Ecto neural progenitor cell (in vitro differentiated cells): Measurements from ENCODE around the gene ARHGAP4.

Experiments
- DNase-seq: peaks from one replicate; pipeline ENCODE4 v3.0.0-alpha.2; 2018; ENCODE audit warnings: low spot score

ARHGAP4 gene

DNA sequence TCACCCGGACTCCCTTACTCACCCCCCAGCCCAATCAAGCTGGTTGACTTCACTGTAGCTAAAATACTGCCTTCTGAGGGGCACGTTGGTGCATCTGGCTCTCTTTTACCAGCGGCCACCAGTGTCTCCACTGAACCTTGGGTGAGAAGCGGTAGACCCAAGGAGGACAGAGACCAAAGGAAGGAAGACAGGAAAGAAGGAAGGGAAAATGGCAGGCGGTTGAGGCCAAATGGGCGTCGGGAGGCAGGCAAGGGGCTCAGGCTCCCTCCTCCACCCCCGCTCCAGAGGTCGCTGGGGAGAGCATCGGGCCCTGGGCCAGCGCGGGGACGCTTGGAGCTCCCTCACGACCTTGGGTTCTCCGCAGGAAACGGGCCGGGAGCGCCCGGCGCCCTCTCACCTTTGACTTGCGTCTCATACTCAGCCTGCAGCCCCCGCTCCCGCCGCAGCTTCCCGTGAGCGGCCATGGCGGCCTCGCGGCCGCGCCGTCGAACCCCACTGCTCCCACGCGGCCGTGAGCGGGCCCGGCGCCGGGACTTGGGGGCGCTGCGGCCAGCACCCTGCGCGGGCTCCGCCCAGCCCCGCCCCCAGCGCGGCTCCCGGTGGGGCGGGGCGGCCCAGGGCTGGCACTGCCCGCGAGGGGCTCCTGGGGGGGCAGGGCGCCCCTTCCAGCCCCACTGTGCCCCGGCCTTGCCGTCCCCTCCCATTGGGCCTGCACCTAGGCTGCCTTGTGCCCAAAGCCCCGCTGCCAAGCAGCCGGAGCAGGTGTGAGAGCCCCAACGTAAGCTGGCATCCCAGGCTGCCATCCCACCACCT is at the start of gene ARHGAP4:
Gene ARHGAP4, minus strand, starts transcription at position 526 of the 813 bp plus-strand sequence. Its CDS starts 62 bp downstream, at position 464.
- no peak for DNase-seq

DNA sequence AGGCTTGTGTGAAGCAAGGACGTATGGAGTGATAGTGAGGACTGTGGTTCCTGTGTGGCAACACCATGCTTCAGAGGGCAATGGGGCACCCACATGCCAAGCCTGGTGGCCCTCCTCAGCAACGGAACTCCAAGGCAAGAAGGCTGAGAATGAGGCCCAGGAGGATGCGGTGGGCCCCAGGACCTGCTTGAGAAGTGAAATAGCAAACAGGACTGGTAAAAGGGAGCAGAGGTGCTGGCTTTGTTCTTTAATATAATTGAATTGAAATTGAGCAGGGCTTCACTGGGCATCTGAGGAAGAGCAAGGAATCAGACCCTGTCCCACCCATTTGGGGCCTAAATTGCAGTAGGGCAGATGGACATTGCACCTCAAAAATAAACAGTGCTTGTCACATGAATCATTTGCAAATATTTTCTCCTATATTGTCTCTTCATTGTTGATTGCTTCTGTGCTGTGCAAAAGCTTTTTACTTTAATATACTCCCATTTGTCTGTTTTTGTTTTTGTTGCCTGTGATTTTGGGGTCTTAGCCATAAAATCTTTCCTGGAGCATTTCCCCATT is 48.7 kb upstream of the ARHGAP4 start:
- DNase-seq: no peak

DNA sequence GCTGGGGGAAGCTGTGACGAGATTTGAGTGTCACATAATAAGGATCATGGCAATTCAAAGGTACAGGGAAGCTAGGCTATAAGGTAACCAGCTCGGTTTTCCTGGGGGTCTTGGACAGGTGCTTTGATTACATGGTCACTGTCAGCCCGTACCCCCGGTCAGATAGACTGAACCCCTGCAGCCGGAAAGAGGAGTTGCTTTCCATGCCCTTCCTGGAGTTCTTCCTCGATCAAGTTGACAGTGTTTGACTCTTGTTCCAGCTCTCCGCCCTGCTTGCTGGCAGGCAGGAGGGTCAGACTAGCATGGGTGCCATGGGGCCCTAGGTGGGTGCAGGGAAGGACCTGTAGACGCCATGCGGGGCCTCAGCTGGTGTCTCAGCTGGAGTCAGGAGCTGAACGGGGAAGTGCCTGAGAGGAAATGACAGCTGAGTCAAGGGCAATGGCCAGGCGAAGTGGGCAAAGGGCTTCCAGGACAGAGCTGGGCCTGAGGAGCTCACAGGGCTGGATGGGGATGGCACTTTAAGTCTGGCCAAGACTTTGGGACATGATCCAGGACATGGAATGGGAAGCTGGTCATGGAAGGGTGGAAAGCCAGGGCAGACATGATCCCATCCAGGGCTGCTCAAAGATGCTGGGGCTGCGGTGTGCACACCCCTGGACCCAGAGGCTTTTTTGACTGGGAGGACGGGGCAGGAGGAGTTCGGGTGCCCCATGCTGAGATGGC is 48.1 kb upstream of the ARHGAP4 start:
- DNase-seq: no peak

DNA sequence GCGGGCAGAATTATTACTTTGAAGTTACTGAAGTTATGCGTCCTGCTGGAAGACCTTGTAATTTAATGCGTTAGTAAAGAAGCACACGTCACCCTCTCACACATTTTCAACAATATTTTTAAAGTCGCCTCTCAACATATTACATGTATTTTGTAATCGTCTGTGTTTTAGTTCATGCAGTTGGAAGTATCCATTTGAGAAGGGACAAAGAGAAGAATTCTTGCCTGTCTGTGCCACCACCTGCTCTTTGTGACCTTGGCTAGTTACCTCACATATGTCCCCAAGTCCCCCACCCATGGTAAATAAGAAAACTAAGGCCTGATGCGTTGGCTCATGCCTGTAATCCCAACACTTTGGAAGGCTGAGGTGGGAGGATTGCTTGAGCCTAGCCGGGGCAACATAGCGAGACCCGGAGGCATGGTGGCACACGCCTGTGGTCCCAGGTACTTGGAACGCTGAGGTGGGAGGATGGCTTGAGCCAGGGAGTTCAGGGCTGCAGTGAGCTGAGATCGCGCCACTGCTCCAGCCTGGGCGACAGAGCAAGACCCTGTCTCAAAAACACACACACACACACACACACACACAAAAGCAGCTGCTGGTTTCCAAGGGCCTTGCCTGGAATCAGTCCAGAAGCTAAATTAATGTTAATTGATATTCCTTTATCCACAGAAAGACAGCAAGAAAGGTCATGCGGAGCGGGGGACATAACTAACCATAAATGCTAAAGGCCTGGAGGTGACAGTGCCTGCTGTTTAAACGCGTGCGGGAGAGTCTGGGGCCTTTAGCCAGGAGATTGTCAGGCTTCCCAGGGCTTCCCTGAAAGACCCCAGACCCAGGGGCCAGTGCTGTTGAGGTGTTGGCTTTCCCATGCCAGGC is 47.3 kb upstream of the ARHGAP4 start:
- DNase-seq: no peak

DNA sequence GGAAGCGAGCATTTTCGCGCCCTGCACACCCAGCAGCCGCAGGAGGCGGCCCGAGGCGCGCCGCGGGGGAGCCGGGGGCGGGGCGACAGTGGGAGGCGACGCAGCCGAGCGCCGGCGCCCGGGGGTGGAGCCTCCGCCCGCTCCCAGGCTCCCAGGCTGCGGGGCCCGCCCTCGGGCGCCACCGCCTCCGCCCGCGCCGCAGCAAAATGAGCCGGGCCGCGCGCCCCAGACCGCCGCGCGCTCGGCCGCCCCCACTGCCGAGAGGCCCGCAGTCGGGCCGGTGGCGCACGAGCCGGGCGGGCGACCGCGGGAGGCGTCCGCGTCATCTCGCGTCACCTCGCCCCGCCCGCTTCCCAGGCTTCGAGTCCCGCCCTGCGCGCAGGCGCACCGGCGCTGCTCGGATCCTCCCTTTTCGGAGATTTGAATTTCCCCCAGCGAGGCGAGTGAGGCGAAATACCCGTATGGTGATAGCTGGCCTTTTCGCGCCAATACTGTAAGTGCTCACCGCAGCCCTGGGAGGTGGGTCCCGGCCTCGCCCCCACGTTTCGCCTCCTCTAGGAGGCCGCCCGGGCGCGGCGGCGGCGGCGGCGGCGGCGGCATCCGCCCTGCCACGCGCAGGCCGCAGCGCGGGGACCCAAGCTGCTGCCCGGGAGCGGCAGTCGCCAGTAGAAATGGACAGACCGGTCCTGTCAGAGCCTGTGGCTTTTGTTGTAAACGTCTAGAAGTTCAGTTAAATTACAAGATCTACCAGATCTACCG is 46.5 kb upstream of the ARHGAP4 start, which contains the start of gene TMEM187:
Gene TMEM187, plus strand, starts transcription at position 387 of the 759 bp plus-strand sequence. CDS start 9,309 bp downstream, outside the sequence.
- peak; percentile 88 for DNase-seq

DNA sequence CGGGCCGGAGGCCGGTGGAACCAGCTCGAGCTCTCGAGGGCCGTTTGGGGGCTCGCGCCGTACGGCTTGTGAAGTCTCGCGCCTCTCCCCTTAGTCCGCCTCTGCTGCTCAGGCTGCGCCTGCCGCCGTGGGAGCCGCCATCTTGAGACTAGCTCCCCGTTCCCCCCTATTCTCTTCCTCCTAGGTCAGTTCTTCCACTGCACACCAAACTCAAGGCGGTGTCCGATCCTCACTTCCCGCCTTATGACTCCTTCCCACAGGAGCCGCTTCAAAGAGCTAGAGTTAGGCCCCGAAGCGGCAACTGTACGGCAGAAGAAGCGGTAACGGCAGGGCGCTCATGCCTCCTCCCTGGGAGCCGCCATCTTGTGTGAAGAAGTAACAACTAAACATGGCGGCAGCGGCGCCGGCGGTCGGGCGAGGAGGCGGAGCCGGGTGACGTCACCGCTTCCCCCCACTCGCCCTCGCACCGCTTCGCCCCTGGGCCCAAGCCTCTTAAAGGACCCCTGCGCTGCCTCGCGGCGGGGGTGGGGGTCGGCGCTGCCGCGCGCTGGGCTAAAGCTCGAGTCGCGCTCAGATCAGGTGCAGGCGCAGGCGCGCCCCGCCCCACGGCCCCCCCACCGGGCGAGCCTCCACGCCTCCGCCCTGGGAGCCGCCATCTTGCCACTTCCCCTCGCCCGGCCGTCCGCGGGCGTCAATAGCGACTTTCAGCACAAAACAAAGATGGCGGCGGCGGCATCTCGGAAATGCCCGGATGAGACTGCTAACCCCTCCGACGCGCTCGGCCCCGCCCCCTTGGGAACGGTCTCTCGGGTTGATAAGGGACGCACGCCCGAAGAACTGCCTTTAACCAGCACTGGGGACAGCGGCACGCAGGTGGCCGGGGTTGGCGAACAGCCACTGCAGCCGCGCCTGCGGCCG is 45.6 kb upstream of the ARHGAP4 start, which contains the start of gene HCFC1:
Gene HCFC1, minus strand, starts transcription at position 369 of the 918 bp plus-strand sequence. CDS start 978 bp downstream, outside the sequence.
- DNase-seq: peak; percentile 92

DNA sequence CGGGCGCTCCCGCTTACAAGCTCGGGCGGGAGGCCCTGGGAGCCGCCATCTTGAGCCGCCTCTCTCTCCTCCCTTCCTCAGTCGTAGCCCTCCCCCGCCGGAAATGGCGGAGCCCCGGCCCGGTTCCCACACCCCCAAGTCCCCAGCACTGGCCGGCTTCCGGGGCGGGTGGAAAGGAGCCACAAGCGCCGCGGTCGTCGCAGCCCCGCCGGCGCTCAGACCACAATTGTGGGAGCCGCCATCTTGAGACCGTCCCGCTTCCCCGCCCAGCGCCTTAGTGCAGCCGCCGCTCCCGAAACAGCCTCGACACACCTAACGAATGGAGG is 45.0 kb upstream of the ARHGAP4 start:
- DNase-seq: peak; percentile 82

DNA sequence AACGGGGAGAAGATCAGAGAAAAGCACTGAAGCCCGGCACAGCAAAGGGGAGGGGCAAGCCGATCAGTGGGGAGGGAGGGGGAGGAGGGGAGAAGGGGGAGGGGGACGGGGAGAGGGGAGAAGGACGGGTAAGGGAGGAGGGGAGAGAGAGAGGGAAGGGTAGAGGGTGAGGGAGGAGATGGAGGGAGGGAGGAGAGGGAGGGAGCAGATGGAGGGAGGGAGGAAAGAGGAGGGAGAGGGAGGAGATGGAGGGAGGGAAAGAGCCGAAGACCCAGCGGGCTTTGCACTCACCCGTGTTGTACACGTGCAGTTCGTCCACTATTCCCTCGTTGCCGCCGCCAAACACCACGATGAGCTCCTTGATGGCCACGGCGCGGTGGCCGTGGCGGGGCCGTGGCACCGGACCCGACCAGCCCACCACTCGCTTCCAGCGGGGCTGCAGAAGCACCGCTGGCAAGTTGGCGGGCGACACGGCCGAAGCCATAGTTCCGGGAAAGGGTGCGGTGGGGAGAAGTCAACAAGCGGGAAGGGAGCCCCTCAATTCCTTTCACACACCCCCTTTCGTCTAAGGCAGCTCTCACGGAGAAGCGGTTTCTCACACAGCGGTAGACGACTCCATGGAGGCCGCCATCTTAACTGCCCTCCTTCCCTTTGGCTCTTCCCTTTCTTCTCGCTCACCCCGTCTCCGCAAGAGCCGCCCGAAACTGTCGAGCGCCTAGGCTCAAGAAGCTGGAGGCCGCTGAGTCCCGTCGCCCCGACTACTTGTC is 44.5 kb upstream of the ARHGAP4 start:
- peak; percentile 71 for DNase-seq

DNA sequence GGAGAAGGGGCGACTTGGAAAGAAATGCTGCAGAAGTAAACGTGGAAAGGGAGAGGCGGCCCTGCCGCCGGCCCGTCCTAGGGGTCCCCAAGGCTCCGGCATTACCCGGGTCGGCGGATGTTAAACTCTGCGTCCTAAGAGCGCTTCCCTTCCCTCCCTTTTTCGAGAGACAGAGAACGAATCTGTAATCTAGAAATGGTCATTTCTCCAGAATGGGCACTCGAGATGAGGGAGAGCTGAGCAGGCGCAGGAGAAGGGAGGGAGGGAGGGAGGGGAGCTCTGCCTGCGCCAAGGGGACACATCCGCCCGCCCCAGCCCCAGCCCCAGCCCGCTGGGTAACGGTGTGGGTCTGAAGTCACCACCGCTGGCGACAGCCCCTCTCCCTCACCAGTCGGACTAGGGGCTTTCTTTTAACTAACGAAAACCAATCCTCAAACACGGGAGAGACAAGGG is 43.9 kb upstream of the ARHGAP4 start:
- no peak for DNase-seq

DNA sequence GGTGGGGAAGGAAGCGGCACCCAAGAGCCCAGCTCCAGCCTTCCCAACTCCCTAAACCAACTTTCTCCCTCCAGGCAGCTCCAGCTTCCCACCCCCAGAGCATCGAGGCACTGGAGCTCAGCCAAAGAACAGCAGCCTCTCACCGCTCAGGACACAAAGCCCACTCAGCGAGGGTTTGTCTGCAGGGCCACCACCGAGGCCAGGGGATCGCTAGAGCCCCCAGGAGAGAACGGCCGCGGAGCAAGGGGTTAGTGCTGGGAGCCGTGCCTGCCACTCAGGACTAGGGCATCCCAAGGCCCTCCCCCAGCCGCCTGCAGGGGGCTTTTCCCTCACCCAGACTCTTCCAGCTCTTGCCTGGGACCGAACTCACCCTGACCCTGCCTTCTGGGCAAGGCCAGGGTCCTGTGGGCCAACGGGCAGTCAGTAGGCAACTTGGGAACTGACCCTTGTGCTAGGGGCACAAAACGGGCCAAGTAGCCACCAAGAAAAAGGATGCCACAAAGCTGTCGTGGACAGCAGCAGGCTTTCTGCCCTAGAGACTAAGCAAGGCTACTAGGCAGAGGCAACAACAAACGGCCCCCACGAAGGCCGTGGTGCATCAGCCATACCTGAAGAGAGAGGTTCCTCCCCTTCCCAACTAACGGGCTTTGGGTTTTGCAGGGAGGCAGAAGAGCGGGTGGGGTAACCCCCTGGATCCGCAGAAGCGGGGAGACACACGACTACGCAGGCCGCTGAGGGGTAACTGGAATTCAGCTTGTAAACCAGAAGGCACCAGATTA is 43.2 kb upstream of the ARHGAP4 start:
- no peak for DNase-seq

DNA sequence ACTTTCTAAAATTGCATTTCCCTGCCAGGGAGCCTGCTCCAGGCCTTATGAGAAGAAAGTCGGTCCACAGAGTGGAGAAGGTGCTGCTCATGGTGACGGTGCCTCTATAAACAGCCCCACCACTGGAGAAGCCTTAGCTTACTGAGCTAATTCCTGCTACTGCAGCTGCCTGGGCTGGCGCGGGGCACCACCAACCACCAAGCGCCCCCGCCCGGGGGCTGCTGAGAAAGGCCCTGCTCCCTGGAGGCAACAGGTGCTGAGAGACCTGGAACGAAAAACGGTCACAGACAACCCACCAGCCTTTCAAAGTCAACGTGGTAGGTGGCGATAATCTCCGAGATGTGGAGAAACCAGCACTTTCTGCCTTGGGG is 42.7 kb upstream of the ARHGAP4 start:
- DNase-seq: no peak

DNA sequence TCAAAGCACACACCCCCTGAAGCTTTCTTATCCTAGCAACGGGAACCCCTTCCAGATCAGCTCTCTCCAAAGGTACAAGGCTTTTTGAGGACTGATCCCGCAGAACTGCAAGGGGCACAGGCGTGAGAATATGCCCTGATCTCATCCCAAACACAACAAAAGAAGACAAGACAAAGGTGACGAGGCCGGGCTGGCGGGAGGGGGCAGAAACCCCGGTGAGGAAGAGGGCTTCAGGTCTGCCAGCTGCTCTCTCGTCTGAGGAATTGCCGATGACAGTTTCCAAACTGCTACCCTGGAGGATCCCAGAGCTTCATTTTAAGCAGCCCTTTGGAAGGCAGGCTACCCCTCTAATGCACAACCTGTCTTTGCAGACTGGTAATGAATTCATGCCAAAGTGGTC is 42.2 kb upstream of the ARHGAP4 start:
- no peak for DNase-seq

DNA sequence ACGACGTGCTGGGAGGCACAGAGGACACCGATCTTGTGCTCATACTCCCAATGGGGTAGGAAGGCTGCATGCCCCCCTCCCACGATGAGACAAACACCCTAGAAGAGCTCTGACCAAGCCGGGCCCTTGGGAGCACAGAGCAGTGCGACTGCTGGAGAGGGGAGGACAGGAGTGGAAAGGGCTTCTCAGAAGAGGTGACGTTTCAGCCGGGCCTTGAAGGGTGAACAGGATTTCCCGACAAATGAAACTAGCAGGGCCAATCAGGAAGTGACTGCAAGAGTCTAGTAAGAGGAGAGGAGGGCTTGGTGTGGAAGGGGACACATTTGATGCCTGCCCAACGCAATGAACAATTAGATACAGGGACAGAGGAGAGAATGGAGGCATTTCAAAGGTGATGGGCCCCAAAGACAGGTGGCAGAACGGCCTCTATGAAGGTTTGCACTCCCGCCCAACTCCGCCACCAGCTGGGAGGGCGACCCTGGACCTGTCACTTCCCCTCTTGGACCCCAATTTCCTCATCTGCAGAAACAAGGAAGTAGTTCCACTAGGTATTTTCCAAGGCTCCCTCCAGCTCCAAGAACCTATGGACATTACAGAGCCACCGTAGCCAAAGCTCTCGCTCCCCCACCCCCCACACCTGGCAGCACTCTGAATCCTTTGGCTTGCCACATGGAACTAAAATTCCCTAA is 41.6 kb upstream of the ARHGAP4 start:
- no peak for DNase-seq

DNA sequence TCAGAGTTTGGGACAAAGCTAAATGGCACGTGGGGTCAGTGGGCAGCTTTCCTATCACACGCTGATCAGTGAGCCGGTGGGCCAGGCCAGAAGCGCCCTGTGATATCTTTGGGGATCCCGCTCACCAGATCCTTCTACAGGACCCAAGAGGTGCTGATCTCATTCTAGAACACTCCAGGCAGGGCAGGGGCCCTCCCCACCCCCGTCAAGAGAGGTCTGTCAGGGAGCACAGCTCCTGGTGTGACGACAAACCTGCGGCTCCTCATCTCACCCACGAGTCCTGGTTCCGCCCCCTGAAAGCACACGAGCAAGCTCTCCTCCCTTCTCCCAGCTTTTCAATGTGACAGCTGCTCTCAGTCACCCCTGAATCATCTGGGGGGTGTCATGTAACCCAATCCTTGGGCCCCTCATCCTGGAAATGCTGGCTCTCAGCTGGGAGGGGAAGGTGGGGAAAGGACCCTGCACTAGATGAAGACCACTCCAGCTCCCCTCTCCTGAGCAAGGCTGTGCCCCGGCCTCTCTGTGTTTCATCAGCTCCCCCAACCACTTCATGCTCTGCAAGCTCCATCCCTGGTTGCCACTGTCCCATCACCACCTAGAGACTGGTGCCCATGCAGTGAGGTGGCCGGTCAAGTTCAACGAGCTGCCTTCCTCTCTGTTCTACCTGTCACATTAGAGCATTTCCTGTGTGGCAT is 40.9 kb upstream of the ARHGAP4 start:
- DNase-seq: no peak

DNA sequence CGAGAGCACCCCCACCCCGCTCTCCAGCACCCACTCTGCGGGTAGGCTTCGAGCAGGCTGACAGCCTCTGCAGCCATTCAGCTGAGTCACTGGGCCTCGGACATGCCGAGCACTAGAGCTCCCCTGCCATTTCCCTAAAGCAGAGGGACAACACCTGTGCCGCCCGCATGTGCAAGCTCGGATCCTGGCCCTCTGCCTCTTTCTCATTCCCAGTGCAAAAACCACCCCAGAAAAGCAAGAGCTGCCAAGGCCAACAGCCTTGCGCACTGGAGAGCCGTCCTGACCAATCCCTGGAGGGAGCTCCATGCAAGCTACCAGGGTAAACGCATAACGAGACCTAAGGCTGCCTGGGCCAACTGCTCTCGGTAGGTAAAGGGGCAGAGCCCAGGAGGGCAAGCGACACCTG is 40.2 kb upstream of the ARHGAP4 start:
- no peak for DNase-seq

DNA sequence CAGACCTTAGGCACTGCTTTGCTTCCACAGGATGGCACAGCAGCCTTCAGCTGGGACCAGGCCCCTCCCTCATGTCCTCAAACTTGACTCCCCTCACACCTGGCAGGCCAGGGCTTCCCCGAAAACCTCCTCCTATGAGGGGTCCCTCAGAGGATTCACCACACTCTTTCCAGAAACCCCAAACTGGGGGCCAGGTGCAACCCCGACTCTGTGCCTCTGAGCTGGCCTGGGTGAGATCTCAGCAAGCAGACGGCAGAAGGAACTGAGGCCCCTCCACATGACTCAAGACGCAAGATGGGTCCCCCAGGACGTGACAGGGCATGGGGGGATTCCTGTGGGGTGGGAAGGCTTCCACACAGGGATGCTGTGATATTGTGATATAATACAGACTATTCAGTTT is 39.3 kb upstream of the ARHGAP4 start:
- no peak for DNase-seq

DNA sequence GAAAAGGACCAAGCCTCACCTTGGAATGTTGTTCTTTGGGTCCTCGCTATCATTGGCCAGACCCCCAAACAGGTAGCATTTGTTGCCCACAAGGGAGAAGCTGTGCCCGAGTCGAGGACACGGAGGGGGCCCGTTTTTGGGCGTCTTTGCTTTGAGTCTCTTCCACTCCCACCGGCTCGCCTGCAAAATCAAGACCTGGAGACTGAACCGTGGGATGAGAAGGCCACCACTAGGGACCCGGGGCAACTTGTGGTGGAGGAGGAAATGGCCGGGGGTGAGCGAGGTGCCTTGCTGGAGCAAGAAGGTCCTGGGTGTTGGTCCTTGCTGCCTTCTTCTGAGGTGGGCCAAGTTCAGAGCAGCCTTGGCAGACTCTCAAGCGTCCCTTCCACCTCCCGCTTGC is 38.0 kb upstream of the ARHGAP4 start:
- DNase-seq: no peak
